GM12873 (cell line): Measurements from ENCODE around the gene KBTBD4.

Experiments
- TF ChIP-seq, protein P1 (sequence below): IDR thresholded peaks from 2 replicates; pipeline ENCODE4 v1.5.1; 2012; ENCODE audit warnings: low read depth, mild to moderate bottlenecking, moderate library complexity, low read length, control low read depth; ENCODE audit not compliant: insufficient read depth; ENCODE audit errors: missing control alignments

Gene KBTBD4

DNA sequence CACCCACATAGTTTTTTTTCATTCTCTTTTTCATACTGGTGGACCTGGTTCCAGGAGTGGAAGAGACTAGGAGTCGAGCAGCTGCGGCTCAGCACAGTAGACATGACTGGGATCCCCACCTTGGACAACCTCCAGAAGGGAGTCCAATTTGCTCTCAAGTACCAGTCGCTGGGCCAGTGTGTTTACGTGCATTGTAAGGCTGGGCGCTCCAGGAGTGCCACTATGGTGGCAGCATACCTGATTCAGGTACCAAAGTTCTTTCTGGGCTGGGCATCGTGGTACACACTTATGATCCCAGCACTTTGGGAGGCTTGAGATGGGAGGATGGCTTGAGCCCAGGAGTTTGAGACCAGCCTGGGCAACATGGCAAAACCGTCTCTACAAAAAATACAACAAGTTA, 9.1 kb downstream of the KBTBD4 start:
- TF ChIP-seq, protein P1, sequence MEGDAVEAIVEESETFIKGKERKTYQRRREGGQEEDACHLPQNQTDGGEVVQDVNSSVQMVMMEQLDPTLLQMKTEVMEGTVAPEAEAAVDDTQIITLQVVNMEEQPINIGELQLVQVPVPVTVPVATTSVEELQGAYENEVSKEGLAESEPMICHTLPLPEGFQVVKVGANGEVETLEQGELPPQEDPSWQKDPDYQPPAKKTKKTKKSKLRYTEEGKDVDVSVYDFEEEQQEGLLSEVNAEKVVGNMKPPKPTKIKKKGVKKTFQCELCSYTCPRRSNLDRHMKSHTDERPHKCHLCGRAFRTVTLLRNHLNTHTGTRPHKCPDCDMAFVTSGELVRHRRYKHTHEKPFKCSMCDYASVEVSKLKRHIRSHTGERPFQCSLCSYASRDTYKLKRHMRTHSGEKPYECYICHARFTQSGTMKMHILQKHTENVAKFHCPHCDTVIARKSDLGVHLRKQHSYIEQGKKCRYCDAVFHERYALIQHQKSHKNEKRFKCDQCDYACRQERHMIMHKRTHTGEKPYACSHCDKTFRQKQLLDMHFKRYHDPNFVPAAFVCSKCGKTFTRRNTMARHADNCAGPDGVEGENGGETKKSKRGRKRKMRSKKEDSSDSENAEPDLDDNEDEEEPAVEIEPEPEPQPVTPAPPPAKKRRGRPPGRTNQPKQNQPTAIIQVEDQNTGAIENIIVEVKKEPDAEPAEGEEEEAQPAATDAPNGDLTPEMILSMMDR: no peak

GRCh38 chr11:47566149-47566698, 12.5 kb downstream of the KBTBD4 start:
- TF ChIP-seq, protein P1: no peak

- TF ChIP-seq, protein P1: no peak
These were observed 13.2 kb downstream of the KBTBD4 start, which contains the start of gene PTPMT1 for GRCh38 chr11:47565340-47566148. PTPMT1 (plus strand) TSS chr11:47565599; CDS start chr11:47565623, 24 bp downstream.

DNA sequence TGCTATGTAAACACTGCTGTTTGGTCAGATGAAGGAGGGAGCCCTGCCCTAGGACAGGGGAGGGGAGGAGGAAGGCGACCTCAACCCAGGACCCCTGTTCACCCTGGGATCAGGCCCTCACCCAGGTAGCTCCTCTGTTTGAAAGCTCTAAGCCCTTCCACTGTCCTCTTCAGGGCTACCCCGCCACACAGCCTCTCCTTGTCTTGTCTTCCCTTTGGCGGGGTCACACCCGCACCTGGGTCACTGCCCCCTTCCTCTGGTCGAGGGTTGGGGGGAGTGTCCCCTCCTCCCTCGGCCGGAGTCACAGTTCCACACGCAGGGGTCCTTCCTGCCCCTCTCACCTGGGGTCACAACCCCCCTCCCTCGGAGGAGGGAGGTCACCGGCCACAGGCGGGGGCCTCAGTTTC, 13.8 kb downstream of the KBTBD4 start:
- TF ChIP-seq, protein P1: no peak

DNA sequence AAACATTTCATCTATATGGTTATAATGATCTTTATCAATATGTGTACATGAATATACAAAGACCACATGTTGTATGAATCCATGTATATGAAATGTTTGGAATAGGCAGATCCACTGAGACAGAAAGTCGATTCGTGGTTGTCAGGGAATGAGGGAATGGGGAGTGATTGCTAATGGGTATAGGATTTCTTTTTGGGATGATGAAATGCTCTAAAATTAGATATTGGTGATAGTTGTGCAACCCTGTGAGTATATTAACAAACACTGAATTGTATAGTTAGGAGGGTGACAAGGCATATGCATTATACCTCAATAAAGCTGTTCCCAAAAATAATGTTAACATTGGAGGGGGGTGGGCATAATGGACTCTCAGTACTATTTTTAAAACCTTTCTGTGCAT, 18.3 kb downstream of the KBTBD4 start:
- TF ChIP-seq, protein P1: no peak

DNA sequence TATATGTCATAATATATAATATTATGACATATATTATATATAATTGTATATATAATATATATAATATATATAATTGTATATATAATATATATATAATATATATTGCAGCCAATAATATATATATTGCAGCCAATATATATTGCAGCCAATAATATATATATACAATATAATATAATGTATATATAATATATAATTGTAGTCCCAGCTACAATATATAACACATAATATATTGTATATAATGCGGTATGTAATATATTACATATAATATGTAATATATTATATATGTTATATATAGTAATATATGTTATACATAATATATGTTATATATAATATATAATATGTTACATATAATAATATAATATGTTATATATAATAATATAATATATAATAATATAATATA, 20.1 kb downstream of the KBTBD4 start:
- TF ChIP-seq, protein P1: no peak

DNA sequence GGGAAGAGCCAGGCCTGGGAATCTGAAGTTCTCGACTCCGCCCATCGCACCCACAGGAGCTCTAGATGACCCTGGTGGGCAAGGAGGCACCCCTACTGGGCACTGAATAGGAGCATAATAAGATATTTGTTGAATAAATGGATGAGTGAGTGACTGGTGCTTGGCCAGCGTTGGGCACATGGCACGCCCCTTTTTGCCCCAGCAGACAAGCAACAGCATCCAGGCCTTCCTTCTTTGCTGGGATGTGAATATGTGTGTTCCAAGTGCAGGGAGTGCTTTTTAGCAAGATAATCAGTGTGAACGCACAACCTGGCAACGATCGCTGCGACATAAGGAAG, 25.4 kb downstream of the KBTBD4 start:
- TF ChIP-seq, protein P1: no peak
